OCI-LY1 (cell line): Measurements from ENCODE around the gene RPL26.

Source experiments
- H2AFZ ChIP-seq: fragments of 200-600 bp; sonication (generic), shearing (Covaris generic); 2 replicates; pipeline ENCODE4 v1.6.0; 2014; ENCODE audit warnings: antibody characterized with exemption, mild to moderate bottlenecking, low read length
- H3F3A ChIP-seq: fragments of 200-600 bp; sonication (generic), shearing (Covaris generic); 2 replicates; pipeline ENCODE4 v1.6.0; 2014; ENCODE audit warnings: mild to moderate bottlenecking, antibody characterized with exemption, low read length, moderate library complexity; ENCODE audit not compliant: insufficient read depth
- H3K27ac ChIP-seq: fragments of 200-600 bp; sonication (generic); 2 replicates; pipeline ENCODE4 v1.5.1; 2014; ENCODE audit warnings: low read length, mixed run types, mild to moderate bottlenecking, low read depth; ENCODE audit not compliant: poor library complexity, severe bottlenecking
- H3K27me3 ChIP-seq: fragments of 200-600 bp; sonication (generic); 2 replicates; pipeline ENCODE4 v1.6.0; 2014; ENCODE audit warnings: antibody characterized with exemption, mild to moderate bottlenecking, low read length, moderate library complexity; ENCODE audit not compliant: insufficient read depth
- H3K36me3 ChIP-seq: fragments of 200-600 bp; sonication (generic); 2 replicates; pipeline ENCODE4 v1.6.1; 2014; ENCODE audit warnings: mild to moderate bottlenecking, antibody characterized with exemption, low read length, moderate library complexity, mixed read lengths; ENCODE audit not compliant: insufficient read depth
- H3K4me1 ChIP-seq: fragments of 200-600 bp; sonication (generic); 2 replicates; pipeline ENCODE4 v1.5.1; 2014; ENCODE audit warnings: mild to moderate bottlenecking, low read length, moderate library complexity; ENCODE audit not compliant: insufficient read depth, severe bottlenecking
- H3K4me2 ChIP-seq: fragments of 200-600 bp; sonication (generic), shearing (Covaris generic); 2 replicates; pipeline ENCODE4 v1.6.1; 2014; ENCODE audit warnings: low read length
- H3K4me3 ChIP-seq: fragments of 200-600 bp; sonication (generic); 2 replicates; pipeline ENCODE4 v1.5.1; 2014; ENCODE audit warnings: low read length, low read depth, mild to moderate bottlenecking, mixed read lengths; ENCODE audit not compliant: poor library complexity, severe bottlenecking
- H3K79me2 ChIP-seq: fragments of 200-600 bp; shearing (Covaris generic); 2 replicates; pipeline ENCODE4 v1.6.1; 2016; ENCODE audit warnings: mixed run types, low read length, mixed read lengths; ENCODE audit not compliant: insufficient read depth
- H3K9ac ChIP-seq: fragments of 200-600 bp; sonication (generic), shearing (Covaris generic); 2 replicates; pipeline ENCODE4 v1.6.1; 2014; ENCODE audit warnings: mild to moderate bottlenecking, low read length, mixed read lengths
- H3K9me2 ChIP-seq: fragments of 200-600 bp; sonication (generic), shearing (Covaris generic); 2 replicates; pipeline ENCODE4 v1.6.1; 2014; ENCODE audit warnings: low read depth, mild to moderate bottlenecking, low read length, mixed read lengths
- H3K9me3 ChIP-seq: fragments of 200-600 bp; shearing (Covaris generic); 2 replicates; pipeline ENCODE4 v1.6.1; 2014; ENCODE audit warnings: low read length, mixed read lengths
- H4K20me1 ChIP-seq: fragments of 200-600 bp; sonication (generic), shearing (Covaris generic); 2 replicates; pipeline ENCODE4 v1.6.0; 2016; ENCODE audit warnings: mild to moderate bottlenecking, low read length; ENCODE audit not compliant: insufficient read depth
- CTCF ChIP-seq: fragments of 200-600 bp; sonication (generic), shearing (Covaris generic); IDR thresholded peaks from 2 replicates; pipeline ENCODE4 v1.5.1; 2017; ENCODE audit warnings: mild to moderate bottlenecking, antibody characterized with exemption, low read length, moderate library complexity, mixed read lengths
- EZH2 ChIP-seq: fragments of 200-600 bp; sonication (generic), shearing (Covaris generic); IDR thresholded peaks from 2 replicates; pipeline ENCODE4 v1.8.0; 2017; ENCODE audit warnings: borderline replicate concordance, mixed run types, mild to moderate bottlenecking, antibody characterized with exemption, low read length, moderate library complexity, mixed read lengths

RPL26 gene

GRCh38 chr17:8393470-8394231 lies 10.7 kb upstream of the RPL26 start:
- no peak overlapping the region for H3K9ac ChIP-seq
- 0 out of 2 replicates have a peak overlapping the region, but pooled peaks have one; percentile 38 for H2AFZ ChIP-seq
- H3K79me2 ChIP-seq, result no peaks in the 10 kb centered on the region
- no peaks in the 10 kb centered on the region for H3K9me3 ChIP-seq
- TF ChIP-seq CTCF (no peak), EZH2 (no peak)
- H3K4me2 ChIP-seq, result peak overlapping the region; percentile 10; the same call in 1 of the 2 replicates
- H3K4me3 ChIP-seq, result no peak overlapping the region
- no peaks in the 10 kb centered on the region for H3K27me3 ChIP-seq
- no peaks in the 10 kb centered on the region for H3K36me3 ChIP-seq
- H3K27ac ChIP-seq, result no peak overlapping the region
- no peaks in the 10 kb centered on the region for H3F3A ChIP-seq
- no peaks in the 10 kb centered on the region for H3K9me2 ChIP-seq
- H3K4me1 ChIP-seq, result peaks cover 9% of the 10 kb centered on the region
- no peaks in the 10 kb centered on the region for H4K20me1 ChIP-seq

GRCh38 chr17:8392674-8393469 lies 9.9 kb upstream of the RPL26 start:
- Histone ChIP-seq H3K4me2 (no peak overlapping the region; the same call in 1 of the 2 replicates), H3K36me3 (no peaks in the 10 kb centered on the region), H3K9me2 (no peaks in the 10 kb centered on the region), H3K79me2 (no peaks in the 10 kb centered on the region), H3K27ac (no peak overlapping the region), H3K9me3 (no peaks in the 10 kb centered on the region), H3K27me3 (no peaks in the 10 kb centered on the region), H3K4me1 (peaks cover 9% of the 10 kb centered on the region), H3K4me3 (no peak overlapping the region), H3K9ac (no peak overlapping the region), H3F3A (no peaks in the 10 kb centered on the region), H2AFZ (no peak overlapping the region), H4K20me1 (no peaks in the 10 kb centered on the region)
- TF ChIP-seq EZH2 (no peak), CTCF (no peak)

GRCh38 chr17:8392274-8392673 lies 9.3 kb upstream of the RPL26 start:
- Histone ChIP-seq H3K79me2 (no peaks in the 10 kb centered on the region), H3K4me2 (no peak overlapping the region), H4K20me1 (no peaks in the 10 kb centered on the region), H3K9me2 (no peaks in the 10 kb centered on the region), H2AFZ (no peak overlapping the region), H3K9me3 (no peaks in the 10 kb centered on the region), H3K4me3 (no peak overlapping the region), H3K4me1 (peaks cover 9% of the 10 kb centered on the region), H3K36me3 (no peaks in the 10 kb centered on the region), H3K9ac (no peak overlapping the region), H3K27me3 (no peaks in the 10 kb centered on the region), H3F3A (no peaks in the 10 kb centered on the region), H3K27ac (no peak overlapping the region)
- TF ChIP-seq EZH2, result no peak
- TF ChIP-seq CTCF, result no peak
